Measurements from ENCODE around the gene ELAC1.
"Not testable (repeated sequence)": the region's sequence is repeated elsewhere in the genome, so short reads cannot be mapped to it uniquely, and the experiment has no call there.

Gene ELAC1

GRCh38 chr18:50967714-50968661, at the start of gene ELAC1:
TSS of gene ELAC1 (plus strand) at chr18:50968040. CDS start at chr18:50974405, 6,365 bp downstream.
- DNase-seq (ENCODE audit: low read depth in 2 of 2) = peak in 1 of 2 donors; percentile 46

- DNase-seq (ENCODE audit: low read depth in 2 of 2) = no peak
These were observed 49.7 kb upstream of the ELAC1 start for GRCh38 chr18:50918153-50918552.

GRCh38 chr18:50924372-50924771, 43.5 kb upstream of the ELAC1 start:
- no peak for DNase-seq (ENCODE audit: low read depth in 2 of 2)

GRCh38 chr18:50926521-50926920, 41.3 kb upstream of the ELAC1 start:
- no peak for DNase-seq (ENCODE audit: low read depth in 2 of 2)

GRCh38 chr18:50928551-50928950, 39.3 kb upstream of the ELAC1 start:
- no peak for DNase-seq (ENCODE audit: low read depth in 2 of 2)

- no peak for DNase-seq (ENCODE audit: low read depth in 2 of 2)
These were observed 34.2 kb upstream of the ELAC1 start for GRCh38 chr18:50933684-50934083.

GRCh38 chr18:50934545-50935211, 33.2 kb upstream of the ELAC1 start:
- no peak for DNase-seq (ENCODE audit: low read depth in 2 of 2)

GRCh38 chr18:50935493-50936191, 32.2 kb upstream of the ELAC1 start:
- no peak for DNase-seq (ENCODE audit: low read depth in 2 of 2)

GRCh38 chr18:50937183-50937582, 30.7 kb upstream of the ELAC1 start:
- no peak for DNase-seq (ENCODE audit: low read depth in 2 of 2)

- DNase-seq (ENCODE audit: low read depth in 2 of 2) = no peak
These were observed 28.9 kb upstream of the ELAC1 start for GRCh38 chr18:50938912-50939311.

- no peak for DNase-seq (ENCODE audit: low read depth in 2 of 2)
These were observed 23.5 kb upstream of the ELAC1 start for GRCh38 chr18:50944245-50944932.

GRCh38 chr18:50945918-50946317, 21.9 kb upstream of the ELAC1 start:
- not testable (repeated sequence) for DNase-seq (ENCODE audit: low read depth in 2 of 2)

- DNase-seq (ENCODE audit: low read depth in 2 of 2) = no peak
These were observed 19.9 kb upstream of the ELAC1 start for GRCh38 chr18:50947899-50948298.

GRCh38 chr18:50949185-50949584, 18.7 kb upstream of the ELAC1 start:
- DNase-seq (ENCODE audit: low read depth in 2 of 2) = no peak

- DNase-seq (ENCODE audit: low read depth in 2 of 2) = no peak
These were observed 17.2 kb upstream of the ELAC1 start for GRCh38 chr18:50950626-50951025.

- DNase-seq (ENCODE audit: low read depth in 2 of 2) = no peak
These were observed 14.0 kb upstream of the ELAC1 start for GRCh38 chr18:50953822-50954221.

- DNase-seq (ENCODE audit: low read depth in 2 of 2) = no peak
These were observed 12.6 kb upstream of the ELAC1 start for GRCh38 chr18:50955253-50955652.

- no peak for DNase-seq (ENCODE audit: low read depth in 2 of 2)
These were observed 11.7 kb upstream of the ELAC1 start for GRCh38 chr18:50956116-50956515.

- DNase-seq (ENCODE audit: low read depth in 2 of 2) = no peak
These were observed 5.9 kb upstream of the ELAC1 start for GRCh38 chr18:50961974-50962373.

GRCh38 chr18:50969448-50969847, 1.6 kb downstream of the ELAC1 start:
- DNase-seq (ENCODE audit: low read depth in 2 of 2) = no peak

- no peak for DNase-seq (ENCODE audit: low read depth in 2 of 2)
These were observed 2.2 kb downstream of the ELAC1 start for GRCh38 chr18:50970006-50970405.

- DNase-seq (ENCODE audit: low read depth in 2 of 2) = not testable (repeated sequence)
These were observed 4.6 kb downstream of the ELAC1 start for GRCh38 chr18:50972404-50972803.

Measured in stimulated activated CD4-positive, alpha-beta T cell treated with anti-CD3 and anti-CD28 coated beads, Interleukin-15, amount 100 ng/mL, for 48 hours (primary cell).